NCI-H526 treated with DMSO at 0.1 percent for 48 hours (cell line): ENCODE results near the gene PLEKHA4.
"Not testable (repeated sequence)": the region's sequence is repeated elsewhere in the genome, so short reads cannot be mapped to it uniquely, and the experiment has no call there.

Experiments used
- DNase-seq: peaks from one replicate; lab custom pipeline; 2025; lab: John Stamatoyannopoulos, UW

Gene PLEKHA4

DNA sequence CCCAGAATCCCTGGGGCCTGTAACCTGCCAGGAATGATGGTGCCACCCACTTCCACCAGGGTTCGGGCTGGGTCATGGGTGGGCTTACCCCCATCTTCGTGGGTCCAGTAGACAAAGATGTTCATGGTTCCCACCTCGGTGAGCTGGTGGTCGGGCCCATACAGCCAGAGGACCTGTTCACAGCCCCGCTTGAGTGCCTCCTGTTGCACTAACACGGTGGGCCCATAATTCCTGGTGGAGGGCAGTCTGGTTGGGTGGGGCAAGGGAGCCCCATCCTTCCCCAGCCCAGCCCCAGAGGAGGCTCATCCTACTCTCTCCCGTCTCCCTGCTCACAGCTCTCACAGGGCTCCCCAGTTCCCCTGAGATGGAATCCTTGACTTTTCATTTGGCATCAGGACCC lies 71.3 kb downstream of the PLEKHA4 start:
- no peak for DNase-seq

DNA sequence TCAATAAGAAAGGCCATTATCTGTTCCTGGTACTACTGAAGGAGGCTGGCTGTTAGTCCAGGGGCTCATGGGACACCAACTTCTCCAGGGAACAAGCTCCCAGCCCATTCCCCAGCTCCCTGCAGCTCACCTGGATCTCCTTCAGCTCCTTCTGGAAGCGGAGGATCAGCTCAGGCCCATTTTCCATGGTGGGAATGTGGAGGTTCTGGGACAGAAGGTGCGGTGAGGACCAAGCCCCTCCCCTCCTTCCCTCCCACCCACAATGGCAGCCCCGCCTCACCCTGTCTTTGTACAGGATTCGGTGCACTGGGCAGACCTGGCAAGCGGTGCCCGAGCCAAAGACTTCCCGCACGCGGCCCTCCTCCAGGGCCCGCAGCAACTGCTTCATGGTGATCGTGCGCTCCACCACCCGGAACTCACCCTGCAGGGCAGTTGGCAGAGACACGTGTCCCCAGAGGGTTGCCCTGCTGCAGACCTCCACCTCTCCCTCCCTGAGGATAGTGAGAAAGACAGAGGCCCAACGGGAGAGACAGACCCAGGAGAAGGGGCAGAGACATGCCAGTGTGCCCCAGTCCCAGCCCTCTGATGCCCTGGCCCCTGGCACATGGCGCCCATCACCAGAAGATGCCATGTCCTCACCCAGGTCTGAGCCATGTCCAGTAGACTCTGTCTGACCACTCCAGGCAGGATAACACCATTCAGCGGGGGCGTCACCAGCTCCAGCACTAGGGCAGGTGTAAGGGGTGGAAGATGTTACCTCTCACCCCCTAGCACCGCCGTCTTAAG lies 71.9 kb downstream of the PLEKHA4 start:
- no peak for DNase-seq

DNA sequence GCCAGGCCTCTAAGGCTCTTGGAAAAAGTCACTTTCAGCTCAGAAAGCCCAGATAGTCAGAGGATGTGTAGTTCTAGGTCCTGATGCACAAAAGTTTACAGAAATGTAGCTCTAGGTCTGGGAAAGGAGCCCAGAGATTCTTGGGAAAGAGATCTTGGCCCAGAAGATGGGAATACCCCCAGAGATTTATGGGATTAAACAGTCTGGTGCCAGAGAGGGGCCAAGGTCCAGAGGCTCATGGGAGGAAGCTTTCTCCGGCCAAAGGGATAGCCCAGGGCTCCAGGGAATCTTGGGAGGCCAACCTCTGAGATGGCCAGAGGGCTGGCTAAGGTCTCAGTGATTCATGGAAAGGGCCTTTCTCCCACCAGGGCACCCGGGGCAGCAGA lies 72.7 kb downstream of the PLEKHA4 start:
- no peak for DNase-seq

DNA sequence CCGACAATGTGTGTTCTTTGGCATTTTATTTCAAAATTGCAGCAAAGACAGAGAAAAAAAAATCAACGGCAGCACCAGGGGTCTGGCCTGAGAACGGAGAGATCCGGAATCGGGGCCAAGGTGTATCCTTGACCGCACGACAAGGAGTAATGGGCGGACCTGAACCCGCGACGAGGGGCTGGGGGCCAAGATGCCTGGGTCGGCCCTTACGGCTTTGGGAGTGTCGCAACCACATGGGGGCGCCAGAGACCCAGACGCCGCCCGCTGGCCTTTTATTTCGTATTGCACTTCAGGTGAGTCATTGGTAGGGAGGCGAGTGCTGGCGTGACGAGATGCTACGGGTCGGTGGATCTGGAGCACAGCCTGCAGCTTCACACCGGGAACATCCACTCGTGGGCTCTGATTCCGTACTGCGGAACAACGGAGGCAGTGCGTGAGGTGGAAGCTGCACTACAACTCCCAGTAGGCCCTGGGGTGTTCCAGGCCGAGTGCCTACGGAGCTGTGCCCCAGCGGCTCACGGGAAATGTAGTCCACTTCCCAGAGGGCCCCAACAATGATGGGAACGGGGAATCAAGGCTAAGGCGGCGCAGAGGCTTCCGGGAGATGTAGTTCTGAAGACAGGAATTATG lies 73.2 kb downstream of the PLEKHA4 start:
- peak; percentile 80 for DNase-seq

DNA sequence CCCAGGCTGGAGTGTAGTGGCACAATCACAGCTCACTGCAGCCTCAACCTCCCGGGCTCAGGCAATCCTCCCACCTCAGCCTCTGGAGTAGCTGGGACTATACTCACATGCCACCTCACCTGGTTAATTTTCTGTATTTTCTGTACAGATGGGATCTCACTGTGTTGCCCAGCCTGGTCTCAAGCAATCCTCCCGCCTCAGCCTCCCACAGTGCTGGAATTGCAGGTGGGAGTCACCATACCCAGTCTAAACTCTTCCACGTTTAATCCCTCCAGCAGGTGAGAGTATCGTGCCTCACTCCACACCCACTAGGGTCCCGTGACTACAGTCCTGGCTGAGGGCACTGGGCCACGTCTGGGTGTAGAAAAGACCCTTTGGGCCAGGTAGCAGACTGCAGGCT lies 74.1 kb downstream of the PLEKHA4 start:
- DNase-seq = no peak

DNA sequence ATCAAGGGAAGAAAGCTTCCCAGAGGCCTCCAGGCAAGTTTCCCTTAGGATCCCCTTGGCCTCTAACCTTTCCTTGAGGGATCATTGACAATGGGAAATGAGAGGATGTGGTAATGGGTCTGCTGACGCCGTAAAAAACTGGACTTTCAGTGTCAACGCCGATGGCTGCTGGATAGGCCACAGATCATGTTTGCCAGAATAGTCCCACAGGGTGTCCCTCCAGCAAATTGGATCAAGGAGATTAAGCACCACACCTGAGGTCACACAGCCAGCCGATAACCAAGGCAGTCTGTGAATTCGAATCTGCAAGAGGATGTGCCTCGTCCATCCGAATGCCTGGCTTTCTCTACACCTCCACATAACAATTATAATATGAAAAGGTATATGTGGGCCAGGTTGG lies 75.1 kb downstream of the PLEKHA4 start:
- no peak for DNase-seq

DNA sequence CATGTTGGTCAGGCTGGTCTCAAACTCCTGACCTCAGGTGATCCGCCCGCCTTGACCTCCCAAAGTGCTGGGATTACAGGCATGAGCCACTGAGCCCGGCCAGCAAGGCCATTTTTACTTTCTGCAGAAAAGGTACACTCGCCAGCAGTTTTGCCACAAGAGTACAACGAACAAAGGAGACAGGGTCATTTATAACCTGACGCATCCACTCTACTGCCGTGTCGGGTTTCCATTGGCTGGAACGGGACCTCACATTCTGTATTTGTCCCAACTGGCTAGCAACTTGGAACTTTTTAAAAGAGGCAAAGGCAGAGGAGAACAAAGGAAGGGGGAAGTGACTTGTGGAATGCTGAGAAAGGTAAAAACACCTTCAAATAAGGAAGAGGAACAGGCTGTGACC lies 81.1 kb downstream of the PLEKHA4 start:
- not testable (repeated sequence) for DNase-seq
